Bone marrow (tissue), 2 donors: ENCODE data around the gene INPP5A.
"Not testable (repeated sequence)": the region's sequence is repeated elsewhere in the genome, so short reads cannot be mapped to it uniquely, and the experiment has no call there.

Source experiments
- DNase-seq, 2 donors: peaks; one replicate each; lab custom pipeline; 2025; lab: John Stamatoyannopoulos, UW

The INPP5A gene

DNA sequence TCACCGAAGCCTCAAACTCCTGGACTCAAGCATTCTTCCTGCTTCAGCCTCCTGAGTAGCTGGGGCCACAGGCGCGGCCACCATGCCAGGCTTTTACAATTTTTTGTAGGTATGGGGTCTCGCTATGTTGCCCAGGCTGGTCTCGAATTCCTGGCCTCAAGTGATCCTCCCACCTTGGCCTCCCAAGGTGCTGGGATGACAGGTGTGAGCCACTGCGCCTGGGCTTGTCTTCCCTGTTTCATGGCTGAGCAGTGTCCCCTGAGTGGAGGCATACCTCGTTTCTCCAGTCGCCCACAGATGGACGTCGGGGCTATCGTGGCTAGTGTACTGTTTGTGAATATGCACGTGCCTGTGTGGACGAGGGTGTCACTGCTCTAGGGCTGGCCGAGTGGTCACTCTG is 11.3 kb downstream of the INPP5A start:
- no peak for DNase-seq

DNA sequence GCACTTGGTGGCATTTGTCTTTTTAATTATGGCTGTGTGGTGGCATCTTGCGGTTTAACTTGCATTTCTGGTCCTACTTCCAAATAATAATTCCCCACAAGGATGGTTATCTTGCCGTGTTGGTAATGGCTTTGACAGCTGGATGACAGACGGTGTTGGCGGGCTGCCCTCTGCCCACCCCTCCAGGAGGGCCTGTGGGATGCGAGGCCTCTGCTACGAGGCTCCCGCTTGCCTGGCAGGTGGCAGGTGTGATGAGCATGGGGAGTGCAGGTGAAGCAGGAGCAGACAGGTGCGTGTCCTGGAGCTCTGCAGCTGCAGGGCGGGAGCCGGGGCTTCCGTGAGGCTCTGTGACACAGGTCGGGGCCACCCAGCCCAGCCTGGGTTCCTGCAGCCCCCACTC is 11.8 kb downstream of the INPP5A start:
- no peak for DNase-seq

DNA sequence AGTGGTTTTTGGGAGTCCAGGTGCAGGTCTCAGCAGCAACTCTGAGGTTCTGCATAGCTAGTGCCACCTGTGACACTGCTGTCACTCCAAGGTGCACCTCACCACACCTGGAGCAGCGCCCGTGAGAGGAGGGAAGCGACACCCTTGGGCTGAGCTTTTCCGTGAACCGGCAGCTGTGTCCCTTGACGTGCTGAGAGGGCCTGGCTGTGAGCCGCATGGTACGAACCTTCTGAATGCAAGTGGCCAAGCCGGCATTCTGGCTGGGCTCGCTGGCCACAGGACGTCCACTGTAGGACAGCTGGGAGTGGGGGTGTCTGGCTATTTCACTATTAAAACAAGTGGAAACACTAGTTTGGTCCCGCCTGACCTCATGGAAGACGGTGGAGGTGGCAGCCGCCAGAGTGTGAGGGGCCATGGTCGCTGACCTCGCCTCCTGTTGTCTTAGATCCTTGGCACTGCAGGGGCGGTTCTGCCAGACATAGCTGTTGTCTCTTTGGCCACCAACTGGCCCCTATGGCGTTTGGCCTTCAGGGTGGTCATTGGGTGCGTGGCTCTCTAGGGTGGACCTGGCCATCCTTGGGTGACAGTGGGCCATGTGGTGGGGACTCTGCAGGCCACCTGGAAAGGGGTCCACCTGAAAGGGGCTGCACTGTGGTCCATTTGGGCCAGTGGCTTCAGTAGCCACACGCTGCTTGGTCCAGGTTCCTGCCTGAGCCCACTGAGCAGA is 12.9 kb downstream of the INPP5A start:
- no peak for DNase-seq

DNA sequence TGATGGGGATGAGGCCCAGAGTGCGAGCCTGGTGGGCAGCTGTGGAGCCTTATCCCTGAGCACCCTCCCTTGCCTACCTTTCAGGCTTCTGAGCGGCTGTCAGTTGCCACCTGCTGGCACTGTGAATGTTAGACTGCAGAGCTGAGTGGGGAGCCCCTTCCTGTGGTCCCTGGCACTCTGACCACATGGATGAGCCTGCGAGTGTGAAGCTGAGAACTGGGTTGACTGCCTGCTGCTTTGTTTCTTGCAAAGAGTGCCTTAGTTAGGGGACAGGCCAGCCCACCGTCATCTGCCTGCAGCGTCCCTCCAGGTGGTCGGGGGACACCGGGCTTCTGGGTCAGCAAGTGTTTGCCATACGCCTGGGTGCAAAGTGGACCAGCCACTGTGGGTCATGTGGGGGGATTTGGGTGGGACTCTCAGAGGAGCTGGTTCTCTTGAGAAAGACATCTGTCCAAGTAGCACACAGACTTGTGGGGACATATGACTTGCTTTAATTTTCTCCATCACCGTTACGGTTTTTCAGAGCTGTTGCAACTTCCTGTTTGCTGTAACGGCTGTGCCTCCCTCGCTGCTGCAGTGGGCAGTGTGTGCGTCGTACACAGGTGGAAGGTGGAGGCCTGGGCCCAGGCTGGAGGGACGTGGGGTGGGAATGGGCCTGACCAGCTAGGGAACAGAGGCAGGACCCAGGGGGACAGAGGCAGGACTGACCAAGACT is 13.7 kb downstream of the INPP5A start:
- peak in 1 of 2 donors; percentile 54 for DNase-seq

DNA sequence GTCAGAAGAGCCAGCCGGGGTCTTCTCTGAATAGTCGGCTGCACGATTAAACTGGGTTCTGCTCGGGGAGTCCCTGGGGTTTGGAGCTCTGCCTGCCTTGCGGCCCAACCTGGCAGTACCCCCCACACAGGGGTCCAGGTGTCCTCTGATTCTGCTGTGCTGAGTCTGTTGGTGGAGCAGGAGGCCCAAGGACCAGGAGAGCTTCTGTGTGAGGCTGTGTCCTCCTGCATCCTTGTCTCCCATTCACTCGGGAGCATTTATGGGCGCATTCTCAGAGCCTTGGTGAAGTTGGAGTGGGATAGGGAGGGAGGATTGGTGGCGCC is 14.2 kb downstream of the INPP5A start:
- DNase-seq = no peak

GRCh38 chr10:132552635-132553034 is 15.0 kb downstream of the INPP5A start:
- not testable (repeated sequence) for DNase-seq

DNA sequence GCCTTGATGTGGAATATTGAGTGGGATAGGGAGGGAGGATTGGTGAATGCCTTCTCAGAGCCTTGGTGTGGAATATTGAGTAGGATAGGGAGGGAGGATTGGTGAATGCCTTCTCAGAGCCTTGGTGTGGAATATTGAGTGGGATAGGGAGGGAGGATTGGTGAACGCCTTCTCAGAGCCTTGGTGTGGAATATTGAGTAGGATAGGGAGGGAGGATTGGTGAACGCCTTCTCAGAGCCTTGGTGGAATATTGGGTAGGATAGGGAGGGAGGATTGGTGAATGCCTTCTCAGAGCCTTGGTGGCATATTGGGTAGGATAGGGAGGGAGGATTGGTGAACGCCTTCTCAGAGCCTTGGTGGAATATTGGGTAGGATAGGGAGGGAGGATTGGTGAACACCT is 16.0 kb downstream of the INPP5A start:
- DNase-seq = not testable (repeated sequence)

GRCh38 chr10:132554053-132554990 is 16.7 kb downstream of the INPP5A start:
- DNase-seq = no peak

- DNase-seq = peak; percentile 26 to 74
These were observed 17.5 kb downstream of the INPP5A start for GRCh38 chr10:132554991-132555647.

DNA sequence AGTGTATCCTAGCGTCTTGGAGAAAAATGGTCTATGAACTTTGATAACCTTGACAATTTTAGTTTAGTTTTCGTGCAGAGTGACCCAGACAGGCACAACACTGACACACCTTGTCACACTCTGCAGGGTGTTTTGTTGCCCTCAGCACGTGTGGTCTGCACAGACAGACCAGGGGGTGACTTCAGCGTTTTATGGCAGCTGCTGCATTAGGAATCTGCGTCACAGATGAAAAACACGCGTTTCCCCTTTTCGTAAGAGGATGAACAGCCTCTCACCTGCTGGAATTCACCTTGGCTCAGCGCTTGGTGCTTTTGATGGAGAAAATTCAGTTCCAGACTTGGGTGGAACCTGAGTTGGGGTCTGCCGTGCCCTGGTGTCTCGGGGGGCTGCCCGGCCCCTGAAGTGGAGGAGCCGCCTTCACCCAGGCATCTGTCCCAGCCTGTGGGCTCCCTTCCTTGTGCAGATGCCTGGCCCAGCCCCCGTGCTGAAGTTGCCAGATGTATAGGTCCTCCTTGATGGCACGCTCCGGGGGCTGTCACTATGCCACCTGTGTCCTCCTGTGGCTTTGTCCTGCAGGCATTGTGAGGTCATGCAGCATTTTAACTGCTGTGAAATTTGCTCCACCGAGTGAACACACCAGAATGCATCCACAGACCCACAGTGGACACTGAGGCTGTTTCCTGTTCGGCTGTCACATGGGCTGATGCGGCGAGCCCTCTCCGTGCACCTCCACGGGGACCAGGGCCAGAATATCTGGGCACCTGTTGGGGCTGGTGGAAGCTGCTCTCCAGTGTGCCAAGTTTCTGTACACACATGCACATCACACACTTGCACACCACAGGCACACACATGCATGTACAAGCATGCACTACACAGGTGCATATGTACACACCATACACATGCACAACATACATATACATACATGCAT is 18.3 kb downstream of the INPP5A start:
- DNase-seq = no peak

DNA sequence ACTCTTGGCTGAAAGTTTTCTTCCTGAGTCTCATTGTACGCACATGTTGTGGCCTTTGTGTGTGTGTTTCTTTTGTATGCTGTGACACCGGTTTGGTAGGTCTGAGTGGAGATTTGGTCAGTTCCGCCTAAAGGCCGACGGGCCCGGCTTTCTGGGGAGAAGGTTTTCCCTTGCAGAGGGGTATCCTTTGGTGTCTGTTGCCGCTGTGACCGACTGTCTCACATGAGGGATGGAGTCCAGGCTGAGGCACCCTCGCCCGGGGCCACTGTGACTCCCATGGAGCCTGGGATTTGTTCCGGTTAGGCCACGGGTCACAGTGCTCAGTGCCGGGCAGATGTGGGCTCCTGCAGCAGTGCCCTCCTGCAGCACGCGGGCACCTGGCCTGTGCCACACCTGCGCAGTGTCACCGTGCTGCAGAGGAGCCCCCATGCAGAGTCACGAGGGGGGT is 19.4 kb downstream of the INPP5A start:
- no peak for DNase-seq

DNA sequence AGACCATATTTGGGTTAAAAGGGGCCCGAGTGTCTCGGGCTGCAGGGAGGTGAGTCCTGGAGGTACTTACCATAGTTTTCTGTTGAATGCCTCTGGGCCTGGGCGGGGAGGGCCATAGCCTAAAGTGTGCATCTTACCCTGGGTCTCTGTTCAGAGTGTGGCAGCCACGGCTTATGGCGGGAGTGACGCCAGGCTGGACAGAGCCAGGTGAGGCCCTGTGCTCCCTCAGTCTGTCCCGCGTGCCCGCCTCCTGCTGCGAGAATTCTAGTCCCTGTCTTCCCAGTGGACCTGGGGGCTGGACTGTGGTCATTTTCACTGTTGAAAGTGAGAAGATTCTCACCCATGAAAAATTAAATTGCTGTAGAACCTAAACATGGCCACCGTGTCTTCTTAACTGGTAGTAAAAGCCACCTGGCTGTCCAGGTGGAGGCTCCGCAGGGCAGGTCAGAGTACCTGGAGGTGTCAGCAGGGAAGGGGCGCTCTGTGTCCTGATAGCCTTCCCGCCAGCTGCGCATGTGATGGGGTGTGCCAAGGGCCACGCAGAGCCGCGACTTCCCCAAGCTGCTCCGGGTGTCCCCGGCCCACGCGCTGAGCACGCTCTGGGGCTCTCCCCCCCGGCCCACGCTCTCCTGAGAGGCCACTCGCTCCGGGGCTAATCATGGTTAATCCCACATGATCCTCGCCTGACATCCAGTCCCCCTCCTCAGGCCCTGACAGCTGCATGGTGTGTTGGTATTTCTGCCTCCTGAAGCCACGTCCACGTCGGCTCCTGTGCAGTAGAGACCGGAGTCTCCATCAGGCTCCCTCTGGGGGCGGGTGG is 20.3 kb downstream of the INPP5A start:
- DNase-seq = no peak

DNA sequence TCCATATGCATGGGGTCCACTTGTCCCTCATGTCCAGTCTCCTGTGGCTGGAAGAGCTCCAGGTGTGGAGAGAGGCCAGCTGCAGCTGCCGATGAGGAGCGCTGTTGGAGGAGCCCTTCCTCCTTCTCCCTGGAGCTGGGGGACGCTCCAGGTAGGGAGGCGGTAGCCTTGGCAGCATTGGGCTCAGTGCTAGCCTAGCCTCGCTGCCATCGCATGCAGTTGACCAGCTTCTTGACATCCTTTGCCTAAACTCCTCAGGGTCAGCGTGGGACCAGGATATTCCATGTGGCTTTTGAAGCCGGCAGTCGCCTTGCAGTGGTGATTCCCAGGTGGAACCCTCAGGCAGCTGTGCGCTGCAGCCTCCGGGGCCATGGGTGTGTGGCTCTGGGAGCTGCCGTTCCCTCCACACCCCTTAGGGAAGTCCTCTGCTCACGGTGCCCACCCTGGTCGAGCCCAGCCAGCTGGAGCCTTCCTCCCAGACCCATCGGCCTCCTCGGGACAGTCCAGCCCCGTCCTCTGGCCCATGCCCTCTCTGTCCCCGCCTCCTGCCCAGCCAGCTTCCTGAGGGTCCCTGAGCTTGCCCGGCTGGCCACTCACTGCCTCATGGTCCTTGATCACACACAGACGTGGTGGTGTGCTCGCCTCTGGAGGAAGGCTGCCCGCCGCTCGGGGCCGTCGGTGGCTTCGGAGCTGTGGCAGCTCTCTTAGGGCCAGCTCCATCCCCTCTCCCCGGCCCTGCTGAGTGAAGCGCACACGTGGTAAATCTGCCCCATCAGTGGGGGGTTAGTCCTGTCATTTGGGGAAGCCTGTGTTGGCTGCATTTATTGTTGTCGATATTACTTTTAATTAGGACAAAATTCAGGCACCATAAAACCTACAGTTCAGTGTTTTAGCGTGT is 21.2 kb downstream of the INPP5A start:
- DNase-seq = no peak

DNA sequence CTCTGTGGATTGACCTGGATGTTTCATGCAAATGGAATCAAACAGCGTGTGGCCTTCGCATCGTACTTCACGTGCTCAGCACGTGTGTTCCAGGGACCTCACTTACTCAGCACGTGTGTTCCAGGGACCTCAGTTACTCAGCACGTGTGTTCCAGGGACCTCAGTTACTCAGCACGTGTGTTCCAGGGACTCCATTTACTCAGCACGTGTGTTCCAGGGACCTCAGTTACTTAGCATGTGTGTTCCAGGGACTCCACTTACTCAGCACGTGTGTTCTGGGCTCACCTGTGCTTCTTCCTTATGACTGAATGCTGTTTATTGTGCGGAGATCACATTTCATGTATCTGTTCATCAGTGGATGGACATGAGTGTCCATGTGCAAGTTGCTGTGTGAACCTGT is 22.0 kb downstream of the INPP5A start:
- DNase-seq = no peak

DNA sequence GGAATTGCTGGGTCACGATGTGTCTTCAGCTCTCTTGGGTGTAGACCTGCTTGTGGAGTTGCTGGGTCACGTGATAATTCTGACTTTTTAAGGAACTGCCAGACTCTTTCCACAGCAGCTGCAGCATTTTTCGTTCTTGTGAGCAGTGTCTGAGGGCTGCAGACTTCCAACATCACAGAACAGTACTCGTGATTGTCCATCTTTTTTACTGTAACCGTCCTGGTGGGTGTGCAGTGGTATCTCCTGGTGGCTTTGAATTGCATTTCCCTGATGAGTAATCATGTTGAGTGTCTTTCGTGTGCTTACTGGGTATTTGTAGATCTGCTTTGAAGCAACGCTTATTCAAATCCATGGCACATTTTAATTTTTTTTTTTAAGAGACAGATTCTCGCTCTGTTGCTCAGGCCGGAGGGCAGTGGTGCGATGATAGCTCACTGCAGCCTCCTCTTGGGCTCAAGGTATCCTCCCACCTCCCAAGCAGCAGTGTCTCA is 22.7 kb downstream of the INPP5A start:
- DNase-seq = peak in 1 of 2 donors; percentile 81

DNA sequence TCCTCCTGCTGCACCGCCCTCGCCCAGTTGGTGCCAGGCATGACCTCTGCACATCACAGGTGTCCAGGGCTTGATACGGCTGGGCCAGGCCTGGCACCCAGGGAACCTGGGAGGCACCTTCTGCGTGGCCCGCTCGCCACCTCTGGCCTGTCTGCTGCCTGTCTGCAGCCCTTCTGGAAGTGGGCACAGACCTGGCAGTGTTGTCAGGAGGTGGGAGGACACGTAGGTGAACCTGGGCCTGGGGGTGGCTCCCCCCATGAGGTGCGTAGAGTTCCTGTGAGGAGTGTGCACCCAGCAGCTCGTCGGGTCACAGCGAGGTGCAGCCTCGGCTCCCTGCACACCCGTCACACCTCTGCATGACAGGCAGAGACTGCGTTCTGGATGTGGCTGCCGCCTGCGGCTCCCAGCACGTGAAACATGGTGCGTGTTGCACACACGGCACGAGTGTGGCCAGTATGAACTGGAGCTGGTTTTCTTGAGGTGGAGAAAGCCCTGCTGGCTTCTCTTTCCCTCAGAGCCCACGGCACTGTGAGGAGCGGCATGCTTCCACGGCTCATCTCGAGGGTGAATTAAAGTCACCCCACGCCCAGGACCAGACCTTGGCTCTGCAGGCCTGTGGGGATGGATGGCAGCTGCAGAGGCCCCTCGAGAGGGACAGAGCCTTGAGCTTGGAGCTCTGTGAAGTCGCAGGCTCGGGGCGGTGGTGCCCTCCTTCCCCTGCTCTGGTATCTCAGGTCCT is 24.8 kb downstream of the INPP5A start:
- DNase-seq = no peak

DNA sequence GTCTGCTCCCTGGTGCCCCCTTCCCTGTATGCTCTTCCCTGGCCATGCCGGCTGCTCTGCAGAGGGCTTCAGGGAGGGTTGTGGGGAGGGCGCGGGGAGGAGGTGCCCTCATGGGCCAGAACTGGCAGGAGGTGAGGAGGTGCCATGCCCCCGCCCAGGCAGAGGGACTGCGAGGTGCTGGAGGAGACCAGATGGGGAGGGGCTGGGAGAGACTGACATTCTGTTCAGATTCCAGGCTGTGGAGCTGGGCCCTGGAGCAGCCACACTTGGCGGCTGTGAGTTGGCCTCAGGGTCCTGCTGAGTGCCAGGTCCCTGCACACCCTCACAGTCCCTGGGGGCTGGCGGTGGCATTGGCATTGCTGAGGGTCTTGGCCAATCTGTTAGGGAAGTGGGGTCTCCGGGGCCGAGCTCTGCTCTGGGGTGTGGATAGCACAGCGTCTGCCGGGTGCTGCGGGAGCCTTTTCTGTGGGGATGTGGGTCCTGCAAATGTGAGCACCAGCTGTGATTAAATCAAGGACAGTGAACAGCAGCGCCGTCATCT is 25.4 kb downstream of the INPP5A start:
- no peak for DNase-seq
